ENCODE measurements around the gene EFHD2.
"Not testable (repeated sequence)": the region's sequence is repeated elsewhere in the genome, so short reads cannot be mapped to it uniquely, and the experiment has no call there.

Gene EFHD2

GRCh38 chr1:15465674-15466073 lies 56.0 kb downstream of the EFHD2 start:
- no peak overlapping the region for H3K4me3 ChIP-seq (ENCODE audit: low read depth, low read length)
- peak; percentile 50 for DNase-seq (ENCODE audit: low read depth)
- no peak for TF ChIP-seq MYC (IDR thresholded peaks at IDR 0.05; ENCODE audit: low read depth, low read length)
- TF ChIP-seq, protein P1, sequence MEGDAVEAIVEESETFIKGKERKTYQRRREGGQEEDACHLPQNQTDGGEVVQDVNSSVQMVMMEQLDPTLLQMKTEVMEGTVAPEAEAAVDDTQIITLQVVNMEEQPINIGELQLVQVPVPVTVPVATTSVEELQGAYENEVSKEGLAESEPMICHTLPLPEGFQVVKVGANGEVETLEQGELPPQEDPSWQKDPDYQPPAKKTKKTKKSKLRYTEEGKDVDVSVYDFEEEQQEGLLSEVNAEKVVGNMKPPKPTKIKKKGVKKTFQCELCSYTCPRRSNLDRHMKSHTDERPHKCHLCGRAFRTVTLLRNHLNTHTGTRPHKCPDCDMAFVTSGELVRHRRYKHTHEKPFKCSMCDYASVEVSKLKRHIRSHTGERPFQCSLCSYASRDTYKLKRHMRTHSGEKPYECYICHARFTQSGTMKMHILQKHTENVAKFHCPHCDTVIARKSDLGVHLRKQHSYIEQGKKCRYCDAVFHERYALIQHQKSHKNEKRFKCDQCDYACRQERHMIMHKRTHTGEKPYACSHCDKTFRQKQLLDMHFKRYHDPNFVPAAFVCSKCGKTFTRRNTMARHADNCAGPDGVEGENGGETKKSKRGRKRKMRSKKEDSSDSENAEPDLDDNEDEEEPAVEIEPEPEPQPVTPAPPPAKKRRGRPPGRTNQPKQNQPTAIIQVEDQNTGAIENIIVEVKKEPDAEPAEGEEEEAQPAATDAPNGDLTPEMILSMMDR (IDR thresholded peaks at IDR 0.05; ENCODE audit: low read depth, low read length), result no peak
- TF ChIP-seq POLR2A (IDR thresholded peaks at IDR 0.05; ENCODE audit: extremely low read depth, insufficient read length), result no peak
- no peak for TF ChIP-seq MAX (IDR thresholded peaks at IDR 0.05; ENCODE audit: low read depth, low read length)

GRCh38 chr1:15466955-15467625 lies 57.4 kb downstream of the EFHD2 start:
- H3K4me3 ChIP-seq (ENCODE audit: low read depth, low read length); DNase-seq (ENCODE audit: low read depth): not testable (repeated sequence)

DNA sequence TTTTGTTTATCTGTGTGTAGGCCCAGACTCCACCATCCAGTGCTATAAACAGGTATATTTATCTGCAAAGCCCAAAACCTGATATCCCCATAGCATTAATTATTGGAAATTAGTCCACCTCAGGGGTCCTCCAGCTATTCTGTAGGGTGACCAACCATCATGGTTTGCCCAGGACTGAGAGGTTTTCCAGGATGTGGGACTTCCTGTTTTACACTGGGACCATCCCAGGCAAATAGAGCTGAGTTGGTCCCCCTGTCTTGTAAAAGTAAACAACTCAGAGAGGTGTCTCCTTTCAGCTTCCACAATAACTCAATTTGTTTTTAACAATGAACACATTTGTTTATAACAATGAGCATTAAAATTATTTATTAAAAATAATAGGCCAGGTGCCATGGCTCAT lies 58.5 kb downstream of the EFHD2 start:
- DNase-seq (ENCODE audit: low read depth), result no peak
- no peak overlapping the region for H3K4me3 ChIP-seq (ENCODE audit: low read depth, low read length)
- TF ChIP-seq POLR2A (IDR thresholded peaks at IDR 0.05; ENCODE audit: extremely low read depth, insufficient read length), result no peak
- TF ChIP-seq MYC (IDR thresholded peaks at IDR 0.05; ENCODE audit: low read depth, low read length), result no peak
- TF ChIP-seq, protein P1 (IDR thresholded peaks at IDR 0.05; ENCODE audit: low read depth, low read length), result no peak
- TF ChIP-seq MAX (IDR thresholded peaks at IDR 0.05; ENCODE audit: low read depth, low read length), result no peak

DNA sequence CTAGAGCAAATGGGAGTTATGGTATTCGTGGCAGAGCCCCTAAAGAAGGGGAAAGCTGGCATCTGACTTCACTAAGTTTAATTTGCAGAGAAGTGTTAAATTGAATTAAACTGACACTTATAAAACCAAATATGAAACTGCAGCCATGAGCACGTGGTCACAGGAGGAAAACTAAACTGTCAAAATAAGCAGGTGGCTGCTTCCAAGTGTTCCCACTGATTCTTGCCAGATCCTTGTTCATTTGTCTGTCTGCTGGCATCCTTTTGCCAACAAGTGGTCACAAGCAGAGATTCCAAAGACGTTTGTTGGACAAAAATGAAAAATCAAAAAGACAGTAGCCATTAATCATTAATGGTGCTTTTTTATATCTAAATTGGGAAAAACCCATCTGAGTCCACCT lies 59.7 kb downstream of the EFHD2 start:
- H3K4me3 ChIP-seq (ENCODE audit: low read depth, low read length), result no peak overlapping the region
- TF ChIP-seq POLR2A (IDR thresholded peaks at IDR 0.05; ENCODE audit: extremely low read depth, insufficient read length) (no peak), MAX (IDR thresholded peaks at IDR 0.05; ENCODE audit: low read depth, low read length) (0 out of 2 replicates have a peak, but pooled peaks have one; percentile 19)
- DNase-seq (ENCODE audit: low read depth), result no peak

DNA sequence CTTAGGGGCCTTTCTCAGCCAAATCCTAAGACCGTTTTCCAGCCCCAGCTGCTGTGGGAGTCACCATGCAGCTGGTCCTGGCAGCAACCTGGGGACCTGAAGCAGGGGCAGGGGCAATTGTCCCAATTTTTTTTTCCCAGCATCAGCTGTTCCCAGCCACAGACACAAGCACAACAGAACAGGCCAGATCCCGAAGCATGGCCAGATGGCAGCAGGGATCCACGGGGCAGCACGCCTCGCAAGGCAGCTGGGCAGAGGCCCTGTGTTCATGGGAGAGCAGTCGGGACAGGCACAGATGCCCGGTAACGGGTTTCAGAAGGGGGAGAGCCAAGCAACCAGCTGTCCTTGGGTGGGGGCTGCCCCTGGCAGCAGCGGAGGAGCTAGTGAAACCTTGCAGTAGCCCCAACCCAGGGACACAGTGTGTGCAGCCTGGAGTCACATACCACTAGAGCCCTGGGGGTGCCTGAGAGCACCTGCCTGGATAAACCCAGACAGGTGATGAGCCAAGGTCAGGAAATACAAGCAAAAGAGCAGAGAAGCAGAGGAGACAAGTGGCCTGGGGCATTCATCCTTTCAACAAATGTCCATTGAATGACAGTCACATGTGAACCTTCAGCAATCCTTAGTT lies 60.2 kb downstream of the EFHD2 start:
- DNase-seq (ENCODE audit: low read depth); H3K4me3 ChIP-seq (ENCODE audit: low read depth, low read length): not testable (repeated sequence)

GRCh38 chr1:15471067-15471466 lies 61.4 kb downstream of the EFHD2 start:
- not testable (repeated sequence) for H3K4me3 ChIP-seq (ENCODE audit: low read depth, low read length); DNase-seq (ENCODE audit: low read depth)

GRCh38 chr1:15471723-15472122 lies 62.0 kb downstream of the EFHD2 start:
- H3K4me3 ChIP-seq (ENCODE audit: low read depth, low read length); DNase-seq (ENCODE audit: low read depth): not testable (repeated sequence)

DNA sequence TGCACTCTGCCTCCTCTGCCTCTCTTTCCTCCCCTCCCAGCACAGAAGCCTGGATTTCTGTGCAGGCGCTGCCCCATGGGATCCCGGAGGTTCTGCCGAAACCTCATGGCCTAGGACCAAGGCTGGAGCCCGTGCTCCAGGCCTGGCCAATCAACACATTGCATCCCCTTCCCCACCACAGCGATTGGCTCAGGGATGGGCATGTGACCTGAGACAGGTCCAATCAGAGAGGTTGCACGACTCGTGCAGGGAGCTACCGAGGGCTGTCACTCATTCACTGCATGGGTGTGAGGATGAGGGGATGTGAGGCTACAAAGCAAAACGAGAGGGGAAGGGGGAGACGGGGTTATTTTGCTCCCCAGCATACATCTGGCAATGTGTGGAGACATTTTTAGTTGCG lies 62.9 kb downstream of the EFHD2 start:
- DNase-seq (ENCODE audit: low read depth), result no peak
- no peak overlapping the region for H3K4me3 ChIP-seq (ENCODE audit: low read depth, low read length)
- TF ChIP-seq, protein P1 (IDR thresholded peaks at IDR 0.05; ENCODE audit: low read depth, low read length), result no peak
- TF ChIP-seq MAX (IDR thresholded peaks at IDR 0.05; ENCODE audit: low read depth, low read length) (no peak), POLR2A (IDR thresholded peaks at IDR 0.05; ENCODE audit: extremely low read depth, insufficient read length) (no peak), MYC (IDR thresholded peaks at IDR 0.05; ENCODE audit: low read depth, low read length) (no peak)
